ENCODE results near the gene EMILIN2.

Gene EMILIN2

GRCh38 chr18:2869207-2869606 lies 22.4 kb downstream of the EMILIN2 start:
- TF ChIP-seq CTCF (IDR thresholded peaks at IDR 0.05; ENCODE audit: insufficient read depth, low read depth, low read length, missing control alignments): no peak
- H3K4me3 ChIP-seq (ENCODE audit: low read length): no peak overlapping the region
- no peak for DNase-seq (ENCODE audit: low read depth)

- H3K4me3 ChIP-seq (ENCODE audit: low read length): no peak overlapping the region
- TF ChIP-seq CTCF (IDR thresholded peaks at IDR 0.05; ENCODE audit: insufficient read depth, low read depth, low read length, missing control alignments): no peak
- DNase-seq (ENCODE audit: low read depth): no peak
Observed at GRCh38 chr18:2871111-2871720, 24.4 kb downstream of the EMILIN2 start.

- H3K4me3 ChIP-seq (ENCODE audit: low read length): no peak overlapping the region
- TF ChIP-seq CTCF (IDR thresholded peaks at IDR 0.05; ENCODE audit: insufficient read depth, low read depth, low read length, missing control alignments): no peak
- no peak for DNase-seq (ENCODE audit: low read depth)
Observed at GRCh38 chr18:2872095-2872494, 25.3 kb downstream of the EMILIN2 start.

- H3K4me3 ChIP-seq (ENCODE audit: low read length): no peak overlapping the region
- no peak for TF ChIP-seq CTCF (IDR thresholded peaks at IDR 0.05; ENCODE audit: insufficient read depth, low read depth, low read length, missing control alignments)
- no peak for DNase-seq (ENCODE audit: low read depth)
Observed at GRCh38 chr18:2874765-2875164, 28.0 kb downstream of the EMILIN2 start.

GRCh38 chr18:2878656-2879330 lies 32.0 kb downstream of the EMILIN2 start:
- DNase-seq (ENCODE audit: low read depth): no peak
- TF ChIP-seq CTCF (IDR thresholded peaks at IDR 0.05; ENCODE audit: insufficient read depth, low read depth, low read length, missing control alignments): no peak
- H3K4me3 ChIP-seq (ENCODE audit: low read length): no peak overlapping the region

GRCh38 chr18:2879889-2880288 lies 33.1 kb downstream of the EMILIN2 start:
- no peak for DNase-seq (ENCODE audit: low read depth)
- no peak for TF ChIP-seq CTCF (IDR thresholded peaks at IDR 0.05; ENCODE audit: insufficient read depth, low read depth, low read length, missing control alignments)
- no peak overlapping the region for H3K4me3 ChIP-seq (ENCODE audit: low read length)

- TF ChIP-seq CTCF (IDR thresholded peaks at IDR 0.05; ENCODE audit: insufficient read depth, low read depth, low read length, missing control alignments): no peak
- no peak for DNase-seq (ENCODE audit: low read depth)
Observed at GRCh38 chr18:2880473-2880872, 33.7 kb downstream of the EMILIN2 start.

More at GRCh38 chr18:2880473-2880872, 33.7 kb downstream of the EMILIN2 start:
- H3K4me3 ChIP-seq (ENCODE audit: low read length): no peak overlapping the region

Data from epithelial cell of esophagus (primary cell).